Stimulated activated CD4-positive, alpha-beta T cell treated with anti-CD3 and anti-CD28 coated beads, TNF-alpha, amount 100 ng/mL, for 48 hours (primary cell): ENCODE measurements around the gene GTPBP6.
"Not testable (repeated sequence)": the region's sequence is repeated elsewhere in the genome, so short reads cannot be mapped to it uniquely, and the experiment has no call there.

ENCODE experiments used
- DNase-seq, 3 donors: peaks; one replicate each; pipeline ENCODE4 v3.0.0-alpha.2; 2020; ENCODE audit warnings: low read depth in 3 of 3

Gene GTPBP6

GRCh38 chrX:316351-317325, 2.0 kb downstream of the GTPBP6 start:
- no peak for DNase-seq

- DNase-seq, result no peak
Observed at GRCh38 chrX:314781-315595, 3.6 kb downstream of the GTPBP6 start.

GRCh38 chrX:314049-314448, 4.5 kb downstream of the GTPBP6 start:
- no peak for DNase-seq

- DNase-seq, result no peak
Observed at GRCh38 chrX:313546-313945, 5.0 kb downstream of the GTPBP6 start.

- no peak for DNase-seq
Observed at GRCh38 chrX:312621-313331, 5.8 kb downstream of the GTPBP6 start.

GRCh38 chrX:311156-312129, 7.2 kb downstream of the GTPBP6 start:
- no peak for DNase-seq

- no peak for DNase-seq
Observed at GRCh38 chrX:310621-311155, 7.9 kb downstream of the GTPBP6 start.

GRCh38 chrX:308821-309520, 9.6 kb downstream of the GTPBP6 start:
- DNase-seq, result no peak

GRCh38 chrX:307261-308111, 11.1 kb downstream of the GTPBP6 start:
- no peak for DNase-seq

GRCh38 chrX:306614-307251, 11.9 kb downstream of the GTPBP6 start:
- DNase-seq, result not testable (repeated sequence)

GRCh38 chrX:305781-306613, 12.6 kb downstream of the GTPBP6 start:
- not testable (repeated sequence) for DNase-seq

- DNase-seq, result no peak
Observed at GRCh38 chrX:302975-303374, 15.6 kb downstream of the GTPBP6 start.

- DNase-seq, result no peak
Observed at GRCh38 chrX:300334-300733, 18.3 kb downstream of the GTPBP6 start.

- no peak for DNase-seq
Observed at GRCh38 chrX:298993-299392, 19.6 kb downstream of the GTPBP6 start.

- no peak for DNase-seq
Observed at GRCh38 chrX:295136-295535, 23.5 kb downstream of the GTPBP6 start.

- DNase-seq, result no peak
Observed at GRCh38 chrX:292900-293897, 25.4 kb downstream of the GTPBP6 start.
